ENCODE measurements around the gene CHTF18. TPM values are rescaled to one million over a fixed set of nuclear protein-coding genes. Genes with fewer than 3 reads are reported as not detected.
"Not testable (repeated sequence)": the region's sequence is repeated elsewhere in the genome, so short reads cannot be mapped to it uniquely, and the experiment has no call there.

Gene CHTF18
- total RNA-seq, 4 donors from 2014 or later = 2.0 to 8.8 (median 3.4) TPM

- Histone ChIP-seq H3K4me1 (no peaks in the 10 kb centered on the region), H3K9me3 (no peaks in the 10 kb centered on the region), H3K36me3 (no peaks in the 10 kb centered on the region), H3K27me3 (peaks cover 0 to 21% (median 0%) of the 10 kb centered on the region in 4 donors), H3K27ac (replicated peaks in 1 of 4) (no peak overlapping the region), H3K4me3 (no peak overlapping the region)
- DNase-seq (ENCODE audit: extremely low spot score) = no peak
- TF ChIP-seq EP300 (IDR thresholded peaks at IDR 0.05) (no peak), POLR2A (IDR thresholded peaks at IDR 0.05; ENCODE audit: low read depth) (no peak), POLR2AphosphoS5 (IDR thresholded peaks at IDR 0.05) (no peak)
- TF ChIP-seq, protein P1, sequence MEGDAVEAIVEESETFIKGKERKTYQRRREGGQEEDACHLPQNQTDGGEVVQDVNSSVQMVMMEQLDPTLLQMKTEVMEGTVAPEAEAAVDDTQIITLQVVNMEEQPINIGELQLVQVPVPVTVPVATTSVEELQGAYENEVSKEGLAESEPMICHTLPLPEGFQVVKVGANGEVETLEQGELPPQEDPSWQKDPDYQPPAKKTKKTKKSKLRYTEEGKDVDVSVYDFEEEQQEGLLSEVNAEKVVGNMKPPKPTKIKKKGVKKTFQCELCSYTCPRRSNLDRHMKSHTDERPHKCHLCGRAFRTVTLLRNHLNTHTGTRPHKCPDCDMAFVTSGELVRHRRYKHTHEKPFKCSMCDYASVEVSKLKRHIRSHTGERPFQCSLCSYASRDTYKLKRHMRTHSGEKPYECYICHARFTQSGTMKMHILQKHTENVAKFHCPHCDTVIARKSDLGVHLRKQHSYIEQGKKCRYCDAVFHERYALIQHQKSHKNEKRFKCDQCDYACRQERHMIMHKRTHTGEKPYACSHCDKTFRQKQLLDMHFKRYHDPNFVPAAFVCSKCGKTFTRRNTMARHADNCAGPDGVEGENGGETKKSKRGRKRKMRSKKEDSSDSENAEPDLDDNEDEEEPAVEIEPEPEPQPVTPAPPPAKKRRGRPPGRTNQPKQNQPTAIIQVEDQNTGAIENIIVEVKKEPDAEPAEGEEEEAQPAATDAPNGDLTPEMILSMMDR (IDR thresholded peaks at IDR 0.05) = no peak
- WGBS = 49% methylated on average over 10 of the region's 10 CpGs
- intact Hi-C loops (cut with DNase I) = no loop called here
These were observed 36.5 kb upstream of the CHTF18 start for GRCh38 chr16:752007-752312.

GRCh38 chr16:754121-754607 is 34.3 kb upstream of the CHTF18 start:
- DNase-seq (ENCODE audit: extremely low spot score); H3K27ac ChIP-seq (replicated peaks in 1 of 4); intact Hi-C loops (cut with DNase I); H3K9me3 ChIP-seq; H3K36me3 ChIP-seq; H3K4me1 ChIP-seq; H3K4me3 ChIP-seq: not testable (repeated sequence)
- H3K27me3 ChIP-seq = peaks cover 0 to 21% (median 0%) of the 10 kb centered on the region in 4 donors
- WGBS = 84% methylated on average over 11 of the region's 11 CpGs

DNA sequence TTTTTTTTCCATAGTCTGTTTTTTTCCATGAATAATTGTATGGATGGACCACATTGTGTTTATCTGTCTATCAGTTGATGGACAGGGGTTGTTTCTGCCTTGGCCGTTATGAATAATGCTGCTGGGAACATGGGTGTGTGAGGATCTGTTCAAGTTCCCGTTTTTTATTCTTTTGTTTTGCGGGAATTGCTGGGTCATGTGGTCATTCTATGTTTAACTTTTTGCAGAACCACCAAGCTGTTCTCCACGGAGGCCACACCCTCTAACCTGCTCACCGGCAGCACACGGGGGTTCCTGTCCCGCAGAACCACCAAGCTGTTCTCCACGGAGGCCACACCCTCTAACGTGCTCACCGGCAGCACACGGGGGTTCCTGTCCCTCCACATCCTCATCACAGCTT is 33.8 kb upstream of the CHTF18 start:
- Histone ChIP-seq H3K36me3 (no peaks in the 10 kb centered on the region), H3K27me3 (peaks cover 0 to 21% (median 0%) of the 10 kb centered on the region in 4 donors), H3K4me1 (no peaks in the 10 kb centered on the region), H3K9me3 (no peaks in the 10 kb centered on the region), H3K4me3 (no peak overlapping the region), H3K27ac (replicated peaks in 1 of 4) (no peak overlapping the region)
- WGBS = 62% methylated on average over 11 of the region's 11 CpGs
- TF ChIP-seq EP300 (IDR thresholded peaks at IDR 0.05) (no peak), POLR2AphosphoS5 (IDR thresholded peaks at IDR 0.05) (no peak), POLR2A (IDR thresholded peaks at IDR 0.05; ENCODE audit: low read depth) (no peak)
- TF ChIP-seq, protein P1 (IDR thresholded peaks at IDR 0.05) = no peak
- DNase-seq (ENCODE audit: extremely low spot score) = no peak
- intact Hi-C loops (cut with DNase I) = no loop called here

- Histone ChIP-seq H3K4me3 (no peak overlapping the region), H3K36me3 (no peaks in the 10 kb centered on the region), H3K27ac (replicated peaks in 1 of 4) (no peak overlapping the region), H3K9me3 (no peaks in the 10 kb centered on the region), H3K27me3 (peaks cover 0 to 28% (median 0%) of the 10 kb centered on the region in 4 donors), H3K4me1 (no peaks in the 10 kb centered on the region)
- DNase-seq (ENCODE audit: extremely low spot score) = no peak
- no peak for TF ChIP-seq POLR2AphosphoS5 (IDR thresholded peaks at IDR 0.05)
- TF ChIP-seq EP300 (IDR thresholded peaks at IDR 0.05) = no peak
- TF ChIP-seq POLR2A (IDR thresholded peaks at IDR 0.05; ENCODE audit: low read depth) = no peak
- TF ChIP-seq, protein P1 (IDR thresholded peaks at IDR 0.05) = no peak
- WGBS = 83% methylated on average over 5 of the region's 5 CpGs
- intact Hi-C loops (cut with DNase I) = no loop called here
These were observed 32.0 kb upstream of the CHTF18 start for GRCh38 chr16:756428-756827.

GRCh38 chr16:759110-759910 is 29.1 kb upstream of the CHTF18 start:
- Histone ChIP-seq H3K36me3 (no peaks in the 10 kb centered on the region), H3K4me3 (no peak overlapping the region), H3K4me1 (no peaks in the 10 kb centered on the region), H3K27ac (replicated peaks in 1 of 4) (no peak overlapping the region), H3K27me3 (peaks cover 0 to 44% (median 1%) of the 10 kb centered on the region in 4 donors), H3K9me3 (no peaks in the 10 kb centered on the region)
- intact Hi-C loops (cut with DNase I) = no loop called here
- no peak for DNase-seq (ENCODE audit: extremely low spot score)
- TF ChIP-seq POLR2AphosphoS5 (IDR thresholded peaks at IDR 0.05) (no peak), POLR2A (IDR thresholded peaks at IDR 0.05; ENCODE audit: low read depth) (no peak), EP300 (IDR thresholded peaks at IDR 0.05) (no peak)
- TF ChIP-seq, protein P1 (IDR thresholded peaks at IDR 0.05) = no peak
- 79% methylated on average over 31 of the region's 34 CpGs for WGBS
